Osteocyte (in vitro differentiated cells): ENCODE results near the gene PROM1. TPM values are rescaled to one million over a fixed set of nuclear protein-coding genes. Genes with fewer than 3 reads are reported as not detected.

Source experiments
- DNase-seq: peaks from one replicate; pipeline ENCODE4 v3.0.0; 2021; ENCODE audit warnings: mixed read lengths; ENCODE audit not compliant: unreplicated experiment; ENCODE audit errors: extremely low spot score
- H3K27ac Mint-ChIP-seq: one replicate; pipeline ENCODE4 v1.8.0; 2021; ENCODE audit warnings: mild to moderate bottlenecking, mixed read lengths; ENCODE audit not compliant: unreplicated experiment
- H3K27me3 Mint-ChIP-seq: one replicate; pipeline ENCODE4 v1.8.0; 2021; ENCODE audit warnings: mixed read lengths; ENCODE audit not compliant: unreplicated experiment
- H3K36me3 Mint-ChIP-seq: one replicate; pipeline ENCODE4 v1.8.0; 2021; ENCODE audit warnings: mixed read lengths; ENCODE audit not compliant: unreplicated experiment
- H3K4me1 Mint-ChIP-seq: one replicate; pipeline ENCODE4 v1.8.0; 2021; ENCODE audit warnings: mixed read lengths; ENCODE audit not compliant: unreplicated experiment
- H3K4me3 Mint-ChIP-seq: one replicate; pipeline ENCODE4 v1.8.0; 2021; ENCODE audit warnings: mild to moderate bottlenecking, moderate library complexity, mixed read lengths; ENCODE audit not compliant: unreplicated experiment
- H3K9me3 Mint-ChIP-seq: one replicate; pipeline ENCODE4 v1.8.0; 2021; ENCODE audit warnings: mixed read lengths; ENCODE audit not compliant: unreplicated experiment
- total RNA-seq: library from RNA; stranded (reverse); gene quantifications from 2 replicates; pipeline ENCODE4 v1.2.1, GENCODE V29; 2021
- TF ChIP-seq, protein P1 (sequence below): fragments of 200-600 bp; sonication (generic); IDR thresholded peaks from 2 replicates; pipeline ENCODE4 v1.5.0; 2021; ENCODE audit warnings: antibody characterized with exemption, mild to moderate bottlenecking, moderate library complexity

The PROM1 gene
- total RNA-seq, 1 donor from 2014 or later = not detected

DNA sequence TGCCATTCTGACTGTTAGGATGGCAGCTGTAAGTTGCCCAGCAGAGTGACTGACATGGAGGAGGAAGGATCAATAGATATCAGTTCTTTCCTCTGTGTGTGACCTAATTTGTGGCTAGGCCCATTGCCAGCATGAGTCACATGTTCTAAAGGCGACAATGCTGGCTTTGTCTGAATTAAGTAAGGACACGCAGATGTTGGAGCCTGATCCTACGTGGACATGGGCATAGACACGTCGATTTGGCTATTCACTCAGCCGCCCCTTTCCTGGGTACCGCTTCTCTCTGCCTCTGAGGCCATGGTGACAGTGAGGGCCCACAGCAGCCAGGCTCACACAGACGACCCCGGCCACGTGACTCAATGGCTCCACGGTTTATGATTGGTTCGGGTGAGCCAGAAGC lies 16.3 kb downstream of the PROM1 start:
- TF ChIP-seq, protein P1, sequence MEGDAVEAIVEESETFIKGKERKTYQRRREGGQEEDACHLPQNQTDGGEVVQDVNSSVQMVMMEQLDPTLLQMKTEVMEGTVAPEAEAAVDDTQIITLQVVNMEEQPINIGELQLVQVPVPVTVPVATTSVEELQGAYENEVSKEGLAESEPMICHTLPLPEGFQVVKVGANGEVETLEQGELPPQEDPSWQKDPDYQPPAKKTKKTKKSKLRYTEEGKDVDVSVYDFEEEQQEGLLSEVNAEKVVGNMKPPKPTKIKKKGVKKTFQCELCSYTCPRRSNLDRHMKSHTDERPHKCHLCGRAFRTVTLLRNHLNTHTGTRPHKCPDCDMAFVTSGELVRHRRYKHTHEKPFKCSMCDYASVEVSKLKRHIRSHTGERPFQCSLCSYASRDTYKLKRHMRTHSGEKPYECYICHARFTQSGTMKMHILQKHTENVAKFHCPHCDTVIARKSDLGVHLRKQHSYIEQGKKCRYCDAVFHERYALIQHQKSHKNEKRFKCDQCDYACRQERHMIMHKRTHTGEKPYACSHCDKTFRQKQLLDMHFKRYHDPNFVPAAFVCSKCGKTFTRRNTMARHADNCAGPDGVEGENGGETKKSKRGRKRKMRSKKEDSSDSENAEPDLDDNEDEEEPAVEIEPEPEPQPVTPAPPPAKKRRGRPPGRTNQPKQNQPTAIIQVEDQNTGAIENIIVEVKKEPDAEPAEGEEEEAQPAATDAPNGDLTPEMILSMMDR = no peak
- peaks cover 4% of the 10 kb centered on the region for H3K9me3 Mint-ChIP-seq
- peaks cover 35% of the 10 kb centered on the region for H3K27me3 Mint-ChIP-seq
- H3K4me3 Mint-ChIP-seq = no peak overlapping the region
- H3K4me1 Mint-ChIP-seq = no peaks in the 10 kb centered on the region
- H3K36me3 Mint-ChIP-seq = no peaks in the 10 kb centered on the region
- no peak for DNase-seq
- H3K27ac Mint-ChIP-seq = no peak overlapping the region

DNA sequence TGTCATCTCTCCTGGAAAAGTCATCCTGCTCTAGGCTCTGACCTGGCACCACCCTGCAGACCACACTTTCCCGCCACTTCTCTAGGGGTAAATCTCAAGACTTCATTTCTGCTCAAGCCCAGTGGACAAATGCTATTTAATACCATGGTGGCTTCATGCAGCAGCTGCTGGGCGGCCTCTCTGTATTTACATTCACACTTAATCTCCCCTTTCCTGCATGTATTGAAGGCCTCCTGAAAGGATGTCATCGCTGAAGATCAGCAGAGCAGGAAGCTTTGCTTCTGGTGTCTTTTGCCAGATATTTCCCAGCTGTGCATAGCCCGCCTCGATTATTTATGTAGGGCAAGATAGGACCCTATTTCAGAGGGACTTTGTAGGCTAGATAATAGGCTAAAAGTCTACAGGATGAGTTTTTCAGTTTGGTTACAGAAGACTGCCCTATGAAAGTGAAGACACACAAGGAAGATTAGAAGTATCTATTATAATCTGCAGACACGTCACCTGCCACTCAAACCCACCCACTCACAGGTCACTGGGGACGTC lies 17.2 kb downstream of the PROM1 start:
- no peak overlapping the region for H3K27ac Mint-ChIP-seq
- no peaks in the 10 kb centered on the region for H3K4me1 Mint-ChIP-seq
- TF ChIP-seq, protein P1 = no peak
- peaks cover 4% of the 10 kb centered on the region for H3K9me3 Mint-ChIP-seq
- peaks cover 29% of the 10 kb centered on the region for H3K27me3 Mint-ChIP-seq
- no peaks in the 10 kb centered on the region for H3K36me3 Mint-ChIP-seq
- no peak overlapping the region for H3K4me3 Mint-ChIP-seq
- DNase-seq = no peak

GRCh38 chr4:16065066-16065465 lies 18.8 kb downstream of the PROM1 start:
- H3K9me3 Mint-ChIP-seq = peaks cover 4% of the 10 kb centered on the region
- TF ChIP-seq, protein P1 = no peak
- no peaks in the 10 kb centered on the region for H3K36me3 Mint-ChIP-seq
- DNase-seq = no peak
- H3K27ac Mint-ChIP-seq = no peak overlapping the region
- H3K27me3 Mint-ChIP-seq = peaks cover 13% of the 10 kb centered on the region
- H3K4me1 Mint-ChIP-seq = no peaks in the 10 kb centered on the region
- H3K4me3 Mint-ChIP-seq = no peak overlapping the region

GRCh38 chr4:16062601-16063000 lies 21.2 kb downstream of the PROM1 start:
- no peaks in the 10 kb centered on the region for H3K36me3 Mint-ChIP-seq
- TF ChIP-seq, protein P1 = no peak
- no peak overlapping the region for H3K27ac Mint-ChIP-seq
- no peak for DNase-seq
- H3K27me3 Mint-ChIP-seq = peaks cover 14% of the 10 kb centered on the region
- H3K9me3 Mint-ChIP-seq = peaks cover 4% of the 10 kb centered on the region
- no peaks in the 10 kb centered on the region for H3K4me1 Mint-ChIP-seq
- H3K4me3 Mint-ChIP-seq = no peak overlapping the region

GRCh38 chr4:16056681-16057385 lies 27.0 kb downstream of the PROM1 start:
- DNase-seq = no peak

More at GRCh38 chr4:16056681-16057385, 27.0 kb downstream of the PROM1 start:
- no peaks in the 10 kb centered on the region for H3K4me1 Mint-ChIP-seq
- H3K4me3 Mint-ChIP-seq = no peak overlapping the region
- H3K27me3 Mint-ChIP-seq = peaks cover 50% of the 10 kb centered on the region
- no peaks in the 10 kb centered on the region for H3K9me3 Mint-ChIP-seq
- H3K27ac Mint-ChIP-seq = no peak overlapping the region
- TF ChIP-seq, protein P1 = no peak
- no peaks in the 10 kb centered on the region for H3K36me3 Mint-ChIP-seq
